IMR-90 (cell line): ENCODE results near the gene MTTP. TPM values are rescaled to one million over a fixed set of nuclear protein-coding genes. Genes with fewer than 3 reads are reported as not detected.

Experiments
- ATAC-seq: fragments of 200-7000 bp; cut with Tn5 transposase; 2 replicates; pipeline ENCODE4 v1.9.1; 2020; ENCODE audit warnings: low read depth, mild to moderate bottlenecking, moderate library complexity
- BruUV-seq: library from RNA; stranded (reverse); fragments of 400-500 nt; replicated peaks from 2 replicates; lab custom pipeline; 2021; lab: Mats Ljungman, UMichigan
- CTCF ChIA-PET: fragments of 300-600 bp; formaldehyde crosslinking; extraction: SDS; loops from one replicate; lab custom pipeline; 2021; ENCODE audit warnings: antibody characterized with exemption; lab: Yijun Ruan, JAX
- POLR2A ChIA-PET: fragments of 300-600 bp; sonication (Branson Sonifier 250); formaldehyde crosslinking; loops from one replicate; lab custom pipeline; 2022; ENCODE audit warnings: antibody characterized with exemption; ENCODE audit not compliant: unreplicated experiment; lab: Charles Lee
- DNase-seq: peaks from one replicate; pipeline ENCODE4 v3.0.0; 2013
- H2AFZ ChIP-seq: replicated peaks from 2 replicates; pipeline ENCODE3; 2013; ENCODE audit warnings: low read length, mild to moderate bottlenecking; ENCODE audit not compliant: poor library complexity
- H2AK5ac ChIP-seq: 2 replicates; pipeline ENCODE4 v1.6.1; 2013; ENCODE audit warnings: low read depth, low read length, inconsistent platforms
- H2AK9ac ChIP-seq: replicated peaks from 2 replicates; pipeline ENCODE3; 2013; ENCODE audit warnings: mild to moderate bottlenecking, low read depth, low read length, moderate library complexity; ENCODE audit not compliant: poor library complexity
- H2BK120ac ChIP-seq: 2 replicates; pipeline ENCODE4 v1.6.1; 2013; ENCODE audit warnings: low read depth, low read length, inconsistent platforms
- H2BK15ac ChIP-seq: 3 replicates; pipeline ENCODE4 v1.6.1; 2013; ENCODE audit warnings: low read depth, low read length, inconsistent platforms
- H2BK20ac ChIP-seq: 2 replicates; pipeline ENCODE4 v1.6.1; 2013; ENCODE audit warnings: low read depth, mild to moderate bottlenecking, inconsistent platforms, low read length, moderate library complexity
- H2BK5ac ChIP-seq: 2 replicates; pipeline ENCODE4 v1.6.1; 2013; ENCODE audit warnings: mild to moderate bottlenecking, low read depth, low read length, inconsistent platforms; ENCODE audit not compliant: poor library complexity, severe bottlenecking
- H3K14ac ChIP-seq: replicated peaks from 2 replicates; pipeline ENCODE4 v1.6.1; 2013; ENCODE audit warnings: low read depth, low read length, inconsistent platforms
- H3K18ac ChIP-seq: 2 replicates; pipeline ENCODE4 v1.6.1; 2013; ENCODE audit warnings: low read depth, low read length, control low read depth
- H3K23ac ChIP-seq: 2 replicates; pipeline ENCODE4 v1.6.1; 2013; ENCODE audit warnings: low read depth, low read length, inconsistent platforms
- H3K27ac ChIP-seq: 2 replicates; pipeline ENCODE4 v1.5.1; 2013; ENCODE audit warnings: mild to moderate bottlenecking, control low read depth, low read length; ENCODE audit not compliant: insufficient read depth
- H3K27me3 ChIP-seq: 2 replicates; pipeline ENCODE4 v1.6.1; 2013; ENCODE audit warnings: low read length; ENCODE audit not compliant: control insufficient read depth, insufficient read depth
- H3K36me3 ChIP-seq: 2 replicates; pipeline ENCODE4 v1.6.1; 2013; ENCODE audit warnings: low read length, mixed read lengths; ENCODE audit not compliant: control insufficient read depth, insufficient read depth
- H3K4ac ChIP-seq: 2 replicates; pipeline ENCODE4 v1.6.1; 2013; ENCODE audit warnings: low read depth, low read length, inconsistent platforms
- H3K4me1 ChIP-seq: 2 replicates; pipeline ENCODE4 v1.6.1; 2013; ENCODE audit warnings: low read length, mixed read lengths; ENCODE audit not compliant: control insufficient read depth, insufficient read depth
- H3K4me2 ChIP-seq: 2 replicates; pipeline ENCODE4 v1.6.1; 2013; ENCODE audit warnings: low read depth, mild to moderate bottlenecking, control low read depth, low read length, moderate library complexity
- H3K4me3 ChIP-seq: 2 replicates; pipeline ENCODE4 v1.5.1; 2013; ENCODE audit warnings: low read depth, mild to moderate bottlenecking, control low read depth, low read length, moderate library complexity; ENCODE audit not compliant: insufficient read depth
- H3K56ac ChIP-seq: 2 replicates; pipeline ENCODE4 v1.6.1; 2013; ENCODE audit warnings: low read length, inconsistent platforms; ENCODE audit not compliant: insufficient read depth; ENCODE audit errors: extremely low read depth
- H3K79me1 ChIP-seq, 2 experiments: 2 replicates each; pipeline ENCODE4 v1.6.1; 2013; ENCODE audit warnings: low read length in 2 of 2, inconsistent platforms in 1 of 2, low read depth in 1 of 2
- H3K9ac ChIP-seq: 2 replicates; pipeline ENCODE4 v1.6.1; 2013; ENCODE audit warnings: low read depth, low read length, control low read depth
- H3K9me1 ChIP-seq: 2 replicates; pipeline ENCODE4 v1.6.1; 2013; ENCODE audit warnings: low read length, inconsistent platforms; ENCODE audit not compliant: insufficient read depth
- H3K9me3 ChIP-seq: 2 replicates; pipeline ENCODE4 v1.6.1; 2013; ENCODE audit warnings: low read length; ENCODE audit not compliant: control insufficient read depth, insufficient read depth
- H4K20me1 ChIP-seq: 2 replicates; pipeline ENCODE4 v1.6.1; 2013; ENCODE audit warnings: low read length, inconsistent platforms; ENCODE audit not compliant: insufficient read depth
- H4K5ac ChIP-seq: 2 replicates; pipeline ENCODE4 v1.6.1; 2013; ENCODE audit warnings: mild to moderate bottlenecking, low read depth, low read length, control low read depth
- H4K8ac ChIP-seq, 2 experiments: 2 replicates each; pipeline ENCODE4 v1.6.1; 2013; ENCODE audit warnings: low read depth in 2 of 2, low read length in 2 of 2, control low read depth in 1 of 2, inconsistent platforms in 1 of 2
- H4K91ac ChIP-seq: 2 replicates; pipeline ENCODE4 v1.6.1; 2013; ENCODE audit warnings: low read depth, low read length, inconsistent platforms; ENCODE audit not compliant: insufficient read depth
- BHLHE40 ChIP-seq: fragments of 150-350 bp; IDR thresholded peaks from 2 replicates; pipeline ENCODE4 v1.6.1; 2016; ENCODE audit warnings: mild to moderate bottlenecking, low read depth, low read length
- CEBPB ChIP-seq: IDR thresholded peaks from 2 replicates; pipeline ENCODE4 v1.6.1; 2012; ENCODE audit warnings: low read depth, low read length, improper control_type of control experiment
- CHD1 ChIP-seq: IDR thresholded peaks from 2 replicates; pipeline ENCODE4 v1.6.1; 2012; ENCODE audit warnings: low read depth, low read length, improper control_type of control experiment
- CTCF ChIP-seq: conservative IDR thresholded peaks from 2 replicates; pipeline ENCODE4 v1.5.1; 2012; ENCODE audit warnings: mild to moderate bottlenecking, low read depth, low read length, improper control_type of control experiment
- FOS ChIP-seq: fragments of 150-350 bp; IDR thresholded peaks from 2 replicates; pipeline ENCODE4 v1.6.1; 2016; ENCODE audit warnings: low read depth, low read length
- MAZ ChIP-seq: IDR thresholded peaks from 2 replicates; pipeline ENCODE4 v1.6.1; 2012; ENCODE audit warnings: low read depth, mild to moderate bottlenecking, low read length, improper control_type of control experiment, moderate library complexity, borderline replicate concordance
- MXI1 ChIP-seq: IDR thresholded peaks from 2 replicates; pipeline ENCODE4 v1.6.1; 2012; ENCODE audit warnings: low read depth, mild to moderate bottlenecking, low read length, moderate library complexity, borderline replicate concordance
- NFE2L2 ChIP-seq: fragments of 150-350 bp; IDR thresholded peaks from 2 replicates; pipeline ENCODE4 v1.6.1; 2016; ENCODE audit warnings: low read depth, mild to moderate bottlenecking, low read length
- POLR2A ChIP-seq: IDR thresholded peaks from 2 replicates; pipeline ENCODE4 v1.6.1; 2012; ENCODE audit warnings: mild to moderate bottlenecking, low read depth, low read length
- RAD21 ChIP-seq: IDR thresholded peaks from 2 replicates; pipeline ENCODE4 v1.6.1; 2012; ENCODE audit warnings: low read length, improper control_type of control experiment
- RCOR1 ChIP-seq: IDR thresholded peaks from 2 replicates; pipeline ENCODE4 v1.6.1; 2012; ENCODE audit warnings: mild to moderate bottlenecking, low read length, improper control_type of control experiment; ENCODE audit not compliant: insufficient replicate concordance
- RFX5 ChIP-seq: IDR thresholded peaks from 2 replicates; pipeline ENCODE4 v1.8.0; 2012; ENCODE audit warnings: low read depth, mild to moderate bottlenecking, low read length, moderate library complexity
- SMC3 ChIP-seq: fragments of 150-350 bp; IDR thresholded peaks from 2 replicates; pipeline ENCODE4 v1.6.1; 2016; ENCODE audit warnings: low read depth, mild to moderate bottlenecking, antibody characterized with exemption, low read length, moderate library complexity
- USF2 ChIP-seq: fragments of 150-350 bp; IDR thresholded peaks from 2 replicates; pipeline ENCODE4 v1.6.1; 2017; ENCODE audit warnings: mild to moderate bottlenecking, antibody characterized with exemption, low read length, low read depth
- dilution Hi-C: fragments of 300-500 bp; cut with HindIII; formaldehyde crosslinking; loops from one replicate; pipeline ENCODE4 v1.14.3; 2018; ENCODE audit warnings: low sequenced_read_pairs; ENCODE audit not compliant: unreplicated experiment
- in situ Hi-C: fragments of 300-500 bp; cut with MboI; formaldehyde crosslinking; loops from 3 replicates; pipeline ENCODE4 v1.14.3; 2019; ENCODE audit warnings: low sequenced_read_pairs, inconsistent platforms, mixed read lengths
- intact Hi-C: fragments of 100-400 bp; cut with micrococcal nuclease; formaldehyde crosslinking; loops from 2 replicates; pipeline ENCODE4 v1.10.0; 2022
- polyA plus RNA-seq, 3 experiments: library from polyadenylated mRNA; depleted of rRNA; stranded (reverse); fragments of >200 nt; gene quantifications; 2 replicates each; pipeline ENCODE4 v1.2.3, GENCODE V29; 2012; ENCODE audit warnings: low replicate concordance in 1 of 3
- total RNA-seq: library from RNA; depleted of rRNA; stranded (reverse); fragments of >200 nt; gene quantifications from 2 replicates; pipeline ENCODE4 v1.2.3, GENCODE V29; 2012

The MTTP gene
- total and polyA plus RNA-seq, 2 of the 4 experiments (the other 2 are of a cell fraction) = under 0.01 to 0.03 TPM

GRCh38 chr4:99564921-99565320 lies 9.7 kb upstream of the MTTP start:
- Histone ChIP-seq H4K91ac (no peak overlapping the region), H4K20me1 (no peaks in the 10 kb centered on the region), H3K18ac (no peak overlapping the region), H2AK5ac (no peak overlapping the region), H2BK15ac (no peak overlapping the region), H3K4me3 (no peak overlapping the region), H3K14ac (no peak overlapping the region), H3K79me1 (no peaks in the 10 kb centered on the region), H3K27me3 (no peaks in the 10 kb centered on the region), H2AK9ac (no peak overlapping the region), H4K8ac (peak overlapping the region; percentile 52 to 63; a peak in 2 of 4 replicates), H3K9me3 (no peaks in the 10 kb centered on the region), H3K23ac (no peak overlapping the region), H3K4me2 (no peak overlapping the region), H2AFZ (no peak overlapping the region), H4K5ac (peak overlapping the region; percentile 85; the same call in 1 of the 2 replicates), H3K9me1 (no peaks in the 10 kb centered on the region), H2BK5ac (no peak overlapping the region), H3K4ac (no peak overlapping the region), H3K36me3 (no peaks in the 10 kb centered on the region), H2BK120ac (no peak overlapping the region), H3K56ac (no peak overlapping the region), H3K27ac (no peak overlapping the region), H2BK20ac (no peak overlapping the region), H3K9ac (no peak overlapping the region), H3K4me1 (no peaks in the 10 kb centered on the region)
- no peak for ATAC-seq
- intact Hi-C loops (loop anchor here (5.0 kb wide), 1 partner anchor 147 kb away; no protein-coding TSS in a partner anchor), in situ Hi-C loops (loop anchor here (10.0 to 25.0 kb wide), 4 partner anchors 240 to 497 kb away; partner anchors contain the start of gene DNAJB14), dilution Hi-C loops (no loop called here)
- no TSS peak for BruUV-seq
- TF ChIP-seq CTCF (no peak), MAZ (no peak), POLR2A (no peak), CEBPB (no peak), NFE2L2 (no peak), SMC3 (no peak), CHD1 (no peak), RFX5 (no peak), RCOR1 (no peak), RAD21 (no peak), FOS (no peak), USF2 (no peak), BHLHE40 (no peak), MXI1 (no peak)
- ChIA-PET POLR2A (no interaction called here), CTCF (interaction anchor here (1.5 kb wide), 1 partner anchor 243 kb away, joined by 7 read pairs; no protein-coding TSS in a partner anchor)
- DNase-seq = no peak
